ENCODE measurements around the gene E2F2.

Gene E2F2

GRCh38 chr1:23481026-23481597, 49.9 kb downstream of the E2F2 start:
- DNase-seq: no peak

GRCh38 chr1:23480187-23481025, 50.6 kb downstream of the E2F2 start:
- no peak for DNase-seq

GRCh38 chr1:23479666-23479941, 51.4 kb downstream of the E2F2 start:
- DNase-seq: no peak

DNA sequence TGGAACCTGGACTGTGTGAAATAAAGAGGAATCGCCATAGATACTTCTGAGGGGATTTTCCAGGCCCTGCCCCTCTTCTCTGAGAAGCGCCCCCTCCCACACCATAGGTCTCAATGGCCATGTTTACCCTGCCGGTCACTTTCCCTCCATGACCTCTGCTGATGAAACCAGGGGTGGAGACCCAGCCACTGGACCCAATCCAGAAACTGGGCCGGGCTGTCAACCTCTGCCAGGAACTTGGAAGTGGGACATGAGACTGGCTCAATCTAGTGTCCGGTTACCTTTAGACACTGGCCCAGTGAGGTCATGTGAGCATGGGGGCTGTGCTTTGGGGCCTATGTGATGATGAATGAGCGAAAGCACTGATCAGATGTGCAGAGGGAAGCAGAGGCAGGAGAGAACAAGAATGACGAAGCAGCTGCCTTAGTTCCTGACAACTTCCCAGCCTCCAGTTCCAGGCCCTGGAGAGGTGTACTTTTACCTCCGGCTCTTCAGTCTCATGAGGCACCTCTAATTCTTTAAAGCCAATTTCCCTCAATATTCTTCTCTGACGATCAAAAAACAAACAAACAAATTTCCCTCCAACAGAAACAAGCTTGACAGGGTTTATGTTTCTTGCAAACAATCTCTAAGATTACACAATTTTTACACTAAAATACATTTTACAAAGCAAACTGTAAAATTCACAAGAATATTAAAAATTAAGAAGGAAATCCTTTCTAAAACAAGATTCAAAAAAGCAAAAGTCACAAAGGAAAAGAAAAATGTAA, 52.0 kb downstream of the E2F2 start:
- DNase-seq: no peak

DNA sequence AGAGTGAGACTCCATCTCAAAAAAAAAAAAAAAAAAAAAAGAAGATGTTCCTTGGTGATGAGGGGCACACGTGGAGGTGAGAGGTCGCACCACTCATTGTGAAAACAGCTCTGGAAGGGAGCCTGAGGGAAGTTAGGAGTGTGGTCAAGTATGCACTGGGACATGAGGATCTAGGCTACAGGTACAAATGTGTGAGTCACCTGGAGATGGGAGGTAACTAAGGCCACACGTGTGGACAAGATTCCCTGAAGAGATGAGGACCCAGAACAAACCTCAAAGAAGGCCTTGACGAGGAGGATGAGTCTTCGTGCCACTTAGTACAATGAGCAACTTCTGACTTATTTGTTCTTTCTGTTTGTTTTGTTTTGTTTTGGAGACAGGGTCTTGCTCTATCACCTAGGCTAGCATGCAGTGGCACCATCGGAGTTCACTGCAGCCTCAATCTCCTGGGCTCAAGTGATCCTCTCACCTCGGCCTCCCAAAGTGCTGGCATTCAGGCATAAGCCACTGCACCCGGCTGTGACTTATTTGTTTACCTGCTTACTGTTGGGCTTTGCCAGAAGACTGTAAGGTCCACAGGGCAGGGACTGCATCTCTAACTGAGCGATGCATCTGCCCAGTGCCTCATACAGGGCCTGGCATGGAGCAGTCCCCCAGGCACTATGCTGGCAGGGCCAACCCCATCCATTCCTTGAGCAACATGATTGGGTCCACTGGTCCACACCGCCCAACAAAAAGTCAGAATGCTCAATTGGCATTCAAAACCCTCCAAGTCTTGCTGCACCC, 53.5 kb downstream of the E2F2 start:
- no peak for DNase-seq

- no peak for DNase-seq
These were observed 55.4 kb downstream of the E2F2 start for GRCh38 chr1:23475641-23476040.

- DNase-seq: no peak
These were observed 55.9 kb downstream of the E2F2 start for GRCh38 chr1:23475134-23475628.

DNA sequence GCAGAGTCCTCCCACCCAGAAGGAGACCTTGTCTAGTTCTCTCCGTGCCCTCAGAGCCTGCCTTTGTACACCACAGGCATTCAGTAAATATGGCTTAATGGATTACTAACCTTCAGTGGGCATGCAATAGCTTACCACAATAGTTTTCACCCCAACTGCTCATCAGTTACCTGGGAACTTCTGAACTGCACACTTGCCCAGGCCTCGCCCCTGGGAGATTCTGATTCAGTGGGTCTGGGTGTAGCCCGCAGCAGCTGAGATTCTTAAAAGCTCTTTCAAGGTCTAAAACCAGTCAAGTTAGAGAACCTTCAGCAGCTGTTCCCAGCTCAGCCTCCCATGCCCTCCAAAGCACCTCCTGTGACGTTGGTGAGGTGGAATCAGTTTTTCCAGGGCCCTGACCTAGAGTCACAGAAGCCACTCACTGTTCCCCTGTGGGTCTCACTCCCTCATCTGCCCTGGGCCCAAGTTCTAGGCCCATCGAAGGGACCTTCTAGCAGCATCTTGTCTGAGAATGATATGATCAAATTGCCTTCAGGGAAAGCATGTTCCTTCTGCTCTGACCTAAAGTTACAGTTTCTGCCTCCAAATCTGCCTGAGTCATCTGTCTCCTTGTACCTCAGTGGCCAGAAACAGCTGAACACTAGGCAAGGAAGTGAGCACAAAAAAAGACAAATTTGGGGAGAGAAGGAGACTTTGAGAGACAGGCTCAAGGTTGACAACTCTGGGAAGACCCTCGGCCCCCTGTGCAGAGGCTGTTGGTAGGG, 57.8 kb downstream of the E2F2 start:
- no peak for DNase-seq

- no peak for DNase-seq
These were observed 58.5 kb downstream of the E2F2 start for GRCh38 chr1:23472351-23473036.

GRCh38 chr1:23471473-23472075, 59.5 kb downstream of the E2F2 start:
- DNase-seq: no peak

DNA sequence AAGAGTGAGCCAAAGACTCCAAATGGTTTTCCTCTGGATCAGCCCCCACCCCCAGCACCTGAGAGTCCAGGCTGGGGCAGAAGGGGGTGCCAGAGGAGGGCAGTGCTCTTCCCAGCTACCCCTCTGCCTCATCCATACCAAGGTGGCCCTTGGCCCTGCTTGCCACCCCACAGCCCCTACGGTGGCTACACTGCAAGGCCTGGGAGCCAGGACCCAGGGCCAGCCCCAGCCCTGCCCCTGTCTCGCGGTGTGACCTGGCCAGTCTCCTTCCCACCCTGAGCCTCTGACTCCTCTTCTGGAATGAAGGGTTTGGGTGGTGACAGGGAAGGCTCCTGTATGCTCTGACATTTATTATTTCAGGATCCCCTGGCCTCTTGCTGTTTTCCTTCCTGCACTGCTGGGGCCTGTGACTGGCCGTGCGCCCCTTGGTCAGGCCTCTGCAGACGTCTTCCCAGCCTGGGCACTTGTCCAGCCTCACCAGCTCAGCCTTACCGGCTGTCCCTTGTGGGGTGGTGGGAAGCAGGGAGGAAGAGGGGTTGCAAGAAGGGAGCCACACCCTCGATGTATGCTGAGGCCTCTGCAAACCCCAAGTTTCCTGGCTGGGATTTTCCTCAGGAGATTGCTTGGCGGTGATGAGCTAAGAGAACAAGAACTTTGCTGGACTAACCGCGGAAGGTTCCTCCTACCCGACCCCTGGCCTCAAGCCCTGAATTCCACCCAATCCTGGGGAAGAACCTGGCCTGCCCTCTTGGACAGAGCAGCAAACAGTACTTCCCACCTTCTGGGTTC, 60.6 kb downstream of the E2F2 start:
- no peak for DNase-seq

GRCh38 chr1:23469372-23469982, 61.6 kb downstream of the E2F2 start:
- DNase-seq: no peak

DNA sequence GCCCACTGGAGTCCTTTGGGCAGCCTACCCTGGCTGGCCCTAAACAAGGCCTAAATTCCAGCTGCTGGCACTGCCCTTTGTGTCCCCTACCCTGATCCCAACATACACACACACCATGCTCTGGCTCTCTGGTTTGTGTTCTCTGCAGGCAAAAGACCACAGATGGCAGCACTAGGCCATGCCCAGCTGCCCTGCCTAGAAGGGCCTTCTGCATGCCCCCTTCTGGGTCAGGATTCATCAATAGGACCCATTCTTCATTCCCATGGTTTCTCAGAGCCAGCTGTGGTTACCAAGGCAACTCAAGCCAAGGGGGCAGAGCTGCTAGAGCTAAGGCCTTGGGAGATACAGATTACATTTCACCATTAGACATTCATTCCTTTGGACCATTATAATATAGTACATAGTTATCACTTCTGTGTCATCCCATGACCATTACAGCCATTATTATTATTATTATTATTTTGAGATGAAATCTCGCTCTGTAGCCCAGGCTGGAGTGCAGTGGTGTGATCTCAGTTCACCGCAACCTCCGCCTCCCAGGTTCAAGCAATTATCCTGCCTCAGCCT, 64.5 kb downstream of the E2F2 start:
- no peak for DNase-seq

DNA sequence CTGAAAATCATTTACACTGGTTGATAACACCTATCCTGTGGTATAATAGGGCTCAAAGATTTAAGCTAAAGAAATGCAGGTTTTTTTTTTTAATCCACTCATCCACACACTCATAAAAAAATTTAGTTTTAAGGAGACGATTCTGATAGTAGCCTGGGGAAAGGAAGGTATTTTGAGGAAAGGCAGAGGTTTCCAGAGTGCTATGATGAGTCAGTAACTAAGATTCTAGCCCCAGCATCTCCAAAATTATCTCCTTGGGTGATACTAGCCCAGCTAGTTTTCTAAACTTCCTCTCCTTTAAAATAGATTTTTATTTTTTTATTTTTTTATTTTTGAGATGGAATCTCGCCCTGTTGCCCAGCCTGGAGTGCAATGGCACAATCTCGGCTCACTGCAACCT, 67.7 kb downstream of the E2F2 start:
- no peak for DNase-seq

DNA sequence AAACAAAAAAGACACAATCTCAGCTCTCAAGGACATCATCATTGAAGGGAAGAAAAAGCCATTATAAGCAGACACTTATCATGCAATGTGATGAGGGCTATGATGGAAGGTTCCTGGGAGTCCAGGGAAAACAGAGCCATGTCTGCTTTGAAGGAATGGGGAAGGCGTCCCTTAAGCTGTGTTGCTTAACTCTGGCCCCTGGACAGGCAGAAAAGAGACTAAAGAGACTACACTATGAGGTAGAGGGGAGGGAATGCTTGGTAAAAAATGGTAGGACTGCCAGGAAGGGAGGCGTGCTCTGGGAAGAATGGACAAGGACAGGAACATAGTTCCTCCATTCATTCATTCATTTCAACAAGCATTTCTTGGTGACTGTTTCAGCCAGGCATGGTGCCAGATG, 68.3 kb downstream of the E2F2 start:
- DNase-seq: no peak

- no peak for DNase-seq
These were observed 70.0 kb downstream of the E2F2 start for GRCh38 chr1:23461050-23461449.

- no peak for DNase-seq
These were observed 70.5 kb downstream of the E2F2 start for GRCh38 chr1:23460519-23460918.

DNA sequence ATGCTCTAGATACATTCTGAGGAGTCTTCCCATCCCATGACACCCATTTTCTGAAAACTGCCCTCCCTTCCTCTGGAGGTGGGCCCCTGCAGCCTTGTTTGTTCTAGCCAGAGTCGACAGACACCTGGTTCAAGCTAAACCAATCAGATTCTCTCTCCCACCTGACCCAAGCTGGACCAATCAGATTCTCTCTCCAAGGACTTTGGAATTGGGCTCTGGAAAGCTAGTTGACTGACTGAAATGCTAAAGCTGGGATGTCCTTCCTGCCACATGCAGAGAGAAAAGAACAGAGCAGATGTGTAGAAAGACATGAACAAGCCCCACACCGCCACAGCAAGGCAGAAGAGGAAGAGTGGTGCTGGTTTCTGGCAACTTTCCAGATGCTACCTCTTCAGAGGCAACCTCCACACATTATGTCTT, 71.7 kb downstream of the E2F2 start:
- DNase-seq: no peak

Data from NCI-H526 (cell line).